ENCODE measurements around the gene SLX9. TPM values are rescaled to one million over a fixed set of nuclear protein-coding genes. Genes with fewer than 3 reads are reported as not detected.

The SLX9 gene
- total RNA-seq, 1 experiment from 2014 or later: 42.9 TPM

GRCh38 chr21:44952116-44952928 is 12.5 kb downstream of the SLX9 start:
- no peak for DNase-seq (ENCODE audit: low read depth)
- in situ Hi-C loops (cut with HindIII; ENCODE audit: low pct_unique_long_range_greater_than_20kb, low sequenced_read_pairs): no loop called here

GRCh38 chr21:44952929-44953627 is 13.2 kb downstream of the SLX9 start:
- in situ Hi-C loops (cut with HindIII; ENCODE audit: low pct_unique_long_range_greater_than_20kb, low sequenced_read_pairs): no loop called here
- DNase-seq (ENCODE audit: low read depth): no peak

GRCh38 chr21:44953628-44954021 is 13.8 kb downstream of the SLX9 start:
- in situ Hi-C loops (cut with HindIII; ENCODE audit: low pct_unique_long_range_greater_than_20kb, low sequenced_read_pairs): no loop called here
- DNase-seq (ENCODE audit: low read depth): no peak

GRCh38 chr21:44954281-44954771 is 14.5 kb downstream of the SLX9 start:
- in situ Hi-C loops (cut with HindIII; ENCODE audit: low pct_unique_long_range_greater_than_20kb, low sequenced_read_pairs): no loop called here
- no peak for DNase-seq (ENCODE audit: low read depth)

GRCh38 chr21:44955141-44955797 is 15.4 kb downstream of the SLX9 start:
- in situ Hi-C loops (cut with HindIII; ENCODE audit: low pct_unique_long_range_greater_than_20kb, low sequenced_read_pairs): no loop called here
- no peak for DNase-seq (ENCODE audit: low read depth)

GRCh38 chr21:44955798-44956175 is 16.0 kb downstream of the SLX9 start:
- no peak for DNase-seq (ENCODE audit: low read depth)
- in situ Hi-C loops (cut with HindIII; ENCODE audit: low pct_unique_long_range_greater_than_20kb, low sequenced_read_pairs): no loop called here

GRCh38 chr21:44956356-44957046 is 16.7 kb downstream of the SLX9 start:
- in situ Hi-C loops (cut with HindIII; ENCODE audit: low pct_unique_long_range_greater_than_20kb, low sequenced_read_pairs): no loop called here

GRCh38 chr21:44957047-44957831 is 17.4 kb downstream of the SLX9 start:
- in situ Hi-C loops (cut with HindIII; ENCODE audit: low pct_unique_long_range_greater_than_20kb, low sequenced_read_pairs): no loop called here
- DNase-seq (ENCODE audit: low read depth): no peak

More at GRCh38 chr21:44956356-44957046, 16.7 kb downstream of the SLX9 start:
- no peak for DNase-seq (ENCODE audit: low read depth)

- DNase-seq (ENCODE audit: low read depth): no peak
- in situ Hi-C loops (cut with HindIII; ENCODE audit: low pct_unique_long_range_greater_than_20kb, low sequenced_read_pairs): no loop called here
Measured at GRCh38 chr21:44957901-44958451, 18.1 kb downstream of the SLX9 start.

- in situ Hi-C loops (cut with HindIII; ENCODE audit: low pct_unique_long_range_greater_than_20kb, low sequenced_read_pairs): no loop called here
- DNase-seq (ENCODE audit: low read depth): no peak
Measured at GRCh38 chr21:44958471-44959191, 18.8 kb downstream of the SLX9 start.

GRCh38 chr21:44959376-44960091 is 19.7 kb downstream of the SLX9 start:
- in situ Hi-C loops (cut with HindIII; ENCODE audit: low pct_unique_long_range_greater_than_20kb, low sequenced_read_pairs): no loop called here
- no peak for DNase-seq (ENCODE audit: low read depth)

- in situ Hi-C loops (cut with HindIII; ENCODE audit: low pct_unique_long_range_greater_than_20kb, low sequenced_read_pairs): no loop called here
- DNase-seq (ENCODE audit: low read depth): no peak
Measured at GRCh38 chr21:44960141-44961092, 20.6 kb downstream of the SLX9 start.

- DNase-seq (ENCODE audit: low read depth): no peak
Measured at GRCh38 chr21:44962403-44962966, 22.7 kb downstream of the SLX9 start.

GRCh38 chr21:44964381-44964780 is 24.6 kb downstream of the SLX9 start:
- no peak for DNase-seq (ENCODE audit: low read depth)
- in situ Hi-C loops (cut with HindIII; ENCODE audit: low pct_unique_long_range_greater_than_20kb, low sequenced_read_pairs): no loop called here

More at GRCh38 chr21:44962403-44962966, 22.7 kb downstream of the SLX9 start:
- in situ Hi-C loops (cut with HindIII; ENCODE audit: low pct_unique_long_range_greater_than_20kb, low sequenced_read_pairs): no loop called here
